ENCODE results near the gene PRKCH.

The PRKCH gene

DNA sequence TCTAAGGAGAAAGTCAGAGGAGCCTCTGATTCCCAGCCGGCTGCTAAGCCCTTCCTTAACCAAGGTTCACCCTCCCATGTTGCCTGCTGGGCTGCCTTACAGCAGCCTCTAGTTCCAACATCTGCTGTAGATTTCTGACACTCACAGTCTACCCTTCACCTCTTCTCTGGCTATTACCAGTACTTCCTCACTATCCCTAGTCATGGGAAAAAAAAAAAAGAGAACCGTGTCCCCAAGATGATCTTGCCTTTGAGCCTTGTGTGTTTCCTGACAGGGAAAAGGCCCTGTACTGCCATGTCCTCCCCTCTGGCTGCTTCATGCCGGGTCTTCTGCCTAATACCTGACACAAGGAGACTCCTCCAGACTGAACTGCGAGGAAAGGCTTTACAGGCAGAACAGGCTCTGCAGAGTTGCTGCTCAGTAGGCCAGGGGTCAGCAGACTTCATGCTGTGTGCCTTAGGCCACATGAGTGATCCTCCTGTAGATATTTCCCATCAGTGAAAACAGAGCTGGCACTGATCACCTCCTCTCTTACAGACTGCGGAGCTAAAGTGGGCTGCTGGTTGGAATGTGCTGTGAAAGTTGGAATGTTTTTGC is 46.8 kb downstream of the PRKCH start:
- DNase-seq: no peak

DNA sequence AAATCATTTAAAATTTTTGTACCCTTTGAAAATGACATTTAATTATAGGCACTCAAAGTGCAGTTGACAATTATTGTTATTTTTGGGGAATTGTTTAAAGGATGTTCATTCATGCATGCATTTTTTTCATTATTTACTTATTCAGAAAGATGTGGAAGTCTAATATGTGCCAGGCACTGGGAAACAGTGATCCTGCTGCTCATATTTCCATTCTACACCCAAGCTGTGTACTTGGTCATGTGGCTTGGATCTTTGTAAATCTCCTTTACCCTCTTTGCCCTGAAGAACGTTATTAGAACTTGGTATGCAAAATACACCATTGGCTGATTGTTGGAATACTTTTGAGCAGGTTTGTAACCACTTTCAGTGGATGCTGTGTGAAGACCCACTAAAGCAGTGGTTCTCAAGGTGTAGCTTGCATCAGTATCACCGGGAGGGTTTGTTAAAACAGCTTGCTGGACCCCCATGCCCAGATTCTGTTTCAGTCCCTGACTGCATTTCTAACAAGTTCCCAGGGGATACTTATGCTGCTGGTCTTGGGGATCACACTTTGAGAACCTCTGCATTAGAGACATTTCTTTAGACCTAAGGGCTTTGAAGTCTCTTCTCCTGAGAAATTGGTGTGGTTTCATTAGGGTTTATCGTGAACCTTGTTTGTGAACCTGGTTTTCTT is 47.5 kb downstream of the PRKCH start:
- no peak for DNase-seq

DNA sequence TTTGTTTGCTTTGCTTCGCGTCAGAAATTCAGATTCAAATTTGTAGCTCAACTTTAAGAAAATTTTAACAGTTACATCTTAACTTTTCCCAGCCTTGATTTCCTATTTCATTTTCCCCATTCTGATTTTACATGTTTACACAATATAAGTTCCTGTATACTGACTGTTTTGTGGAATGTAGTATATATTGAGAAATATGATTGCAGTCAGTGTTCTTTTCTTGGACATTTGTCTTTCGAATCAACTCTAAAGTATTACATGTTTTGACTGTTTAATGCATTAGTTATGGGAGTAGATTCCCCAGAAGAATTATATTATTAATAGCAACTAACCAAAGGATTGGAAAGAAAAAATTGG is 48.1 kb downstream of the PRKCH start:
- no peak for DNase-seq

DNA sequence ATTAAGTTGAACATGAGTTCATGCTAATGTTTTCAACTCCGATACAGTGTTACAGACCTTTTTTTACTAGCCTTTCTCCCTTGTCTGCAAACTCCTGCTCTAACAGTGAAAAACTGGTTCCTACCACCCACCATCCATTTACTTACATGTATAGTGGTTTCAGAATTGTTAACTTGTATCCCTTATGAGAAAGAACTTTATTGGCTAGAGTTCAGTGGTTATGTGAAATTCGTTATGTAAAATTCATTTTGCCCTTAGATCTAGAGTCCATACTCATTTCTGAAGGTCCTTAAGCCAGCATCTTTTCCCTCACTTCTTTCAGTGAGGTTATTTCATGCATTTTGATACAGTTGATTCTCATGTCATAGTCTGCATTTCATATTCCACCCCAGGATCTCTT is 51.0 kb downstream of the PRKCH start:
- DNase-seq: peak; percentile 65

DNA sequence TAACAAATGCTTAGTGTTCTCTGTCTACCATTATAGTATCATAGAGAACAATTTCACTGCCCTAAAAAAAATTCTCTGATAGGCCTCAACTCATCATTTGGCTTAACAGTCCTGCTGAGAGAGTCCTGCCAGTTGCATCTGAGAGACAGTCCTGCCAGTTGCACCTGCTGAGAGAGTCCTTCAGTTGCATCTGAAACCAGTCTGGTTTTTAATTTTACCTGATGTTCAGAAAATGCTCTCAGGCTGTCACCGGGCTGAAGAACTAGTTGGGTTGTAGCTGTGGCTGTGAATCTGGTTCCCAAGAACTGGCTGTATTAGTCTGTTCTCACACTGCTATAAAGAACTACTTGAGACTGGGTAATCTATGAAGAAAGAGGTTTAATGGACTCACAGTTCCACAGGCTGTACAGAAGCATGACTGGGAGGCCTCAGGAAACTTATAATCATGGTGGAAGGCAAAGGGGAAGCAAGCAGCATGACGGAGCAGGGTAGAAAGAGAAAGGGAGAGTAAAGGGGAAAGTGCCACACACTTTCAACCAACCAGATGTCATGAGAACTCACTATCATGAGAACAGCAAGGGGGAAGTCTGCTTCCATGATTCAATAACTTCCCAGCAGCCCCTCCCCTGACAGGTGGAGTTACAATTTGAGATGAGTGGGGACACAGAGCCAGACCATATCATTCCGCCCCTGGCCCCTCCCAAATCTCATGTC is 51.6 kb downstream of the PRKCH start:
- no peak for DNase-seq

DNA sequence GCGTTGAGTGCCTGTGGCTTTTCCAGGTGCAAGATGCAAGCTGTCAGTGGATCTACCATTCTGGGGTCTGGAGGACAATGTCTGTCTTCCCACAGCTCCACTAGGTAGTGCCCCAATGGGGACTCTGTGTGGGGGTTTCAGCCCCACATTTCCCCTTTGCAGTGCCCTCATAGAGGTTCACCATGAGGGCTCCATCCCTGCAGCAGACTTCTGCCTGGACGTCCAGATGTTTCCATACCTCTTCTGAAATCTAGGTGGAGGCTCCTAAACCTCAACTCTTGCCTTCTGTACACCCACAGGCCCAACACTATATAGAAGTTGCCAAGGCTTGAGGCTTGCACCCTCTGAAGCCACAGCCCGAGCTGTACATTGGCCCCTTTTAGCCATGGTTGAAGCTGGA is 52.9 kb downstream of the PRKCH start:
- DNase-seq: no peak

DNA sequence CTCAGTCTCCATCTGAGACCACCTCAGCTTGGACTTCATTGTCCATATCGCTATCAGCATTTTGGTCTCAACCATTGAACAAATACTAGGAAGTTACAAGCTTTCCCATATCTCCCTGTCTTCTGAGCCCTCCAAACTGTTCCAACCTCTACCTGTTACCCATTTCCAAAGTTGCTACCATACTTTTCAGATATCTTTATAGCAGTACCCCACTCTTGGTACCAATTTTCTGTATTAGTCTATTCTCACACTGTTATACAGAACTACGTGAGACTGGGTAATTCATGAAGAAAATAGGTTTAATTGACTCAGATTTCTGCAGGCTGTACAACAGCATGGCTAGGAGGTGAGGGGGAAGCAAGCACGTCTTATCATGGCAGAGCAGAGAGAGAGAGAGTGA is 53.8 kb downstream of the PRKCH start:
- DNase-seq: no peak

DNA sequence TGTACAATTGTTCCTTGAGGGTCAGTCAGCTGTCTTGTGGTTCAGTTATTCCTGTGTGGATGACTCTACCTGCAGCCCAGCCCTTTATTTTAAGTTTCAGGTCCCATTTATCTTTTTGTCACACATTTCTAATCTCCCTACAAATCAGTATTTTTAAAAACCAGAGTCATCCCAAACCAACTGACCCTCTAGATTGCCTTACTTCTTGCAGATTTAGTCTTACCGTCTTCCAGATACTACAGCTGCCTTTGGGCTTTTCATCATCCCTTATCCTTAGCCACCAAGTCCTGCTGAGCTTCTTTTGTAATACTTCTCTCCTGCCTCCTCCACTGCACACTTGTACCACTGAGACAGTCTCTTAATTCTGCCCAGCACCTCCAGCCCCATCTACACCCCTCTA is 54.9 kb downstream of the PRKCH start:
- DNase-seq: no peak

DNA sequence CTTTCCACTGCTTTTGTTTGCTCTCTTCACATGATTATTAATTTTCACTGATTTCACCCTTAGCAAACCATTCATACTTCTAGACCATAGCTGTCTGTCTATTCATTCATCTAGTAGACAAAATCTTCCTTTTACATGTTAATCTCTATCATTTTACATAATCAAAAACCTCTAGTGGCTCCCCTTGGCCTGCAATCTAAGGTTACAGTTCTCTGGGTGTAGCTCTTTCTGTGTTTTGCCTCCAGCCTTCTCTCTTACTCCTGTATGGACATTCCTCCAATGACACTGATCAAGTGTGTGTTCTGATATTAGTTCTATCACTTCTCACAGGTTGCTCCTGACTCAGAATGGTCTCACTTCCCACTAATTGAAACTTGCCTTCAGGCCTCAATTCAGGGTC is 56.4 kb downstream of the PRKCH start:
- no peak for DNase-seq

DNA sequence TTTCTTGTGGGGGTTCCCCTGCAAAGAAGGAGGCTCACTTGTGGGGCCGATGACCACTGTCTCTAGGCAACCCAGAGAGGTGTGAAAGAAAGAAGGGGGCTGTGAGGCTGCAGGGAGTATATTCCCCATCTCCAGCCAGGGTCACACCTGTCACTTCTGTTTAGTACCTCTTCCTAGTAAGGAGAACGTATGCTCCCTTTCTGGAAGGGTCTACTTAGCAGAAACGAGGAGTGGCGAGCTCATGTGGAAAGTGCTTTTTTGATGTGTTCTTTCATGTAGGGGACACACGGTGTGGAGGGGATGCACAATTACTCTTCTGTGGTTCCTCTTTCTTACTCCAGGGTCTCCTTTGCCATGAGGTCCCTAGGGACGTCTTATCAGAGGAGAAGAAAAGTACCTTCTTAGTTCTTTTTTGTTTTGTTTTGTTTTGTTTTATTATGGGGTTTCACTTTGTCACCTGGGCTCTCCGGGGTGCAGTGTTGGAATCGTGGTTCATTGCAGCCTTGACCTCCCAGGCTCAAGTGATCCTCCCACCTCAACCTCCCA is 58.3 kb downstream of the PRKCH start:
- no peak for DNase-seq

DNA sequence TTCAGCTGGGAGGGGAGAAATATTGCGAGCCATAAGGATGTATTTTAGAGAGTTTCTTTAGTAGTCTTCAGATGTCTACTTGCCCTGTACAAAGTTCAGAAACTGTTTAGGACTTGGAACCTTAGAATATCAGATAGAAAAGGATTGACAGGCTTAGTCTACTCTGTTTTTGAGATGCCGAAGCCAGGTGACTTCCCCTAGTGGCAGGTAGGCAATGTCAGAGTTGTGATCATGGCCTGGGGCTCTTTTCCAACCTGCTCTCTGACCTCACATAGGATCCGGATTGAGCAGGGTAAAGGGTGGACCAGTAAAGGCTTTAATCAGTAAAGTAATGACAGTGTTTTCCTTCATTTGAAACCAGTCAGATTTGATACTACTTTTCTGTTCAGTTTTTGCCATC is 59.6 kb downstream of the PRKCH start:
- no peak for DNase-seq

DNA sequence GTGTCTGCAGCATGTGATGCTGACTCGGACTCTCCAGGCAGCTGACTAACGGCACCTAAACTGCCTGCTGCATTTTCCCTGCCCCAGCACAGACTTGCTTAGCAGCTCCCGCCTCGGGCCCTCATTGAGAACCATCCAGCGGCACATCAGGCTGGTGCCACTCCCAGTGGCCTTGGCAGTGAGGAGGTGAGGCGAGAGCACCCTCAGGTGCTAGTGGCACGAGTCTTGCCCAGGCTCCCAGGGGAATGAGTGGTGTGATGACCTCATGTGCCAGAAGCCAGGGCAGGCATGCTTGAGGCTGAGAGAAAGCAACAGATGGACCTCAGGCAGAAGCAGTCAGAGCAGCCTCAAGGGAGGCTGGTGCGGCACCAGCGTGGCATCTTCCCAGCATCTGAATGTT is 60.2 kb downstream of the PRKCH start:
- no peak for DNase-seq

DNA sequence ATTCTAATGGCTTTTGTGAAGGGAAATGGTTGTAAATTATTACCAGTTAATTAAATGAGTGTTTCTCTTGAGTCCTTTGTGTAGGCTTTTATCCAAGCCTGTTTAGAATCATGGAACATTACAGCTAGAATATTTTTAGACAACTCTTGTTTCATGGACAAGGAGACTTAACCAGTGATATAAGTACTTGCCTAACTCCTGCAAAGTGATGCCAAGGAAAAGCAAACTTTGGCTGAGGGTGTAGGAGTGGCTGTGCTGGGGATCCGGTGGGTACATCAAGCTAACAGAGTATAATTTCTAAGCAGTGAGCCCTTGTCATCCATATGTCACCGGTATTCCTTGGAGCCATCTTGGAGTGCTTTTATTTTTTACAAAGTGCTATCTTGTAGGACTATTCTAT is 61.5 kb downstream of the PRKCH start:
- no peak for DNase-seq

DNA sequence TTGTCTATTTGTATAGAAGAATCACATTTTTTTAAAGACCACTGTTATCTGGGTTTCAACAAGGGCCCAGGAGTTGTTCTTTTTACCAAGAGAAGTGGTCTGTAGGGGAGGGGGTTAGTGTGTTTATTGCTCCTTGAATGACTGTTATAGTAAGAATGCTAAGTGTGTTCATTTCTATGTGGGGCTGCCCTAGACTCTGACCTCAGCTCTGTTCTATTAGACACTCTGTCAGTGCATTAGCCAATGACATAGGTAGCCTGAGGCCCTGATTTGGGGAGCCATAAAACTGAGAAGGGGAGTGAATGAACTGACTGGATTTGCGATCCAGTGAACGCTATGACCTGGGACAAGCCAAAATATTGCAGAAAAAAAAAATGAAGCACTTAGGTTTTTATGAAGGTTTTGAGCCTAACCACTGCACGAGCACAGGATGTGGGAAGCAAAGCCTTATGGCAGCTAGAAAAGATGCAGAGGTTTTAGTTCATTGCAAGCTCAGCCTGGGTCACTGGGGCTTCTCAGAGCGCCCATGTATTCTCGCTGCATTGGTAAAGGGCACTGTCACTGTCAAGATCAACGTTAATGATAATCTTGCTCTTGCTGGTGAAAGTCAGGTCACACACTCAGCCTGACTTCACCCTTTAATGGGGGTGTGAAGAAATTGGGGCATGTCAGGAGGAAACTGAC is 63.8 kb downstream of the PRKCH start:
- DNase-seq: peak; percentile 74

DNA sequence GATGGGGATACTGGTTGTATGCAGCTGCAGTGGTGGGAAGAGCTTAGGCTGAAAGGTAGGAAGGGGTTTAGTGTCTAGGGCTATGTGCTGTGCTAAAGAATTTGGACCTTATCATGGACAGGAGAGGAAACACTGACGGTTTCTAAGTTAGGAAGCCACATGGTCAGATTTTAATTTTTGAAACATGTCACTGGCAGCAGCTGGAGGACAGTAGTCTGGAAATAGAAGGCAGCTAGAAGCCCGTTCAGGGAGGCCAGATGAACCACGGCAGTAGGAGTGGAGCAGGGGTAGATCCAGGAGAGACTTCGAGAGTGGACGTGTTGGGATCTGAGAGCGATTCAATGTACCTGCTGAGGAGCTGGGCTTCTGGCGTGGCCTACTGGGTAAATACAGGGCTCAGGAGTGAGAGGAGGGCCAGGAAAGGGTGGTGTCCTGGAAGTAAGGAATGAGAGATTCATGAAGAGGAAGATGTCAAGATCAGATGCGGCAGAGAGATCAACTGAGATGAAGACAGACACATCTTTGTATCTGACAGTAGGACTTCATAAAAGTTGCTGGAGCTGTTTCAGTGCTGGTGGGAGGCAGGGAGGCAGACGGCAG is 64.9 kb downstream of the PRKCH start:
- no peak for DNase-seq

DNA sequence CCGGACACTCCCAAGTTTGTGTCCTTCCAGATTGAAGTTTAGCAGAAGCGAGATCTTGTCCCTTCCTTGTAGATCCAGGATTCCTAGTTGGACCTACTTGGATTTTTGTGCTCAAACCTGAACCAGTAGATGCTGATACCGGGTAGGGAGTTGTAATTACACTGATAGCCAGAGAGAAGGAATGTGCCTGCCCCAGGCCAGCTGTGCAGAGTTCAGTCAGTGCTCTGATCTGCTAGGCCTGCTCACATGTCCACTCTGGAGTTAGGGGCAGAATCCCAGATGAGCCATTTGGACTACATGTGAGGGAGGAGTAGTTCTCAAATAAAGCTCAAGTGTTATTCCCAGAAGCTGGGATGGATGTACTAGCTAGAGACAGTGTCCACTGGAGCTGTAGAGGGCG is 65.7 kb downstream of the PRKCH start:
- DNase-seq: no peak

DNA sequence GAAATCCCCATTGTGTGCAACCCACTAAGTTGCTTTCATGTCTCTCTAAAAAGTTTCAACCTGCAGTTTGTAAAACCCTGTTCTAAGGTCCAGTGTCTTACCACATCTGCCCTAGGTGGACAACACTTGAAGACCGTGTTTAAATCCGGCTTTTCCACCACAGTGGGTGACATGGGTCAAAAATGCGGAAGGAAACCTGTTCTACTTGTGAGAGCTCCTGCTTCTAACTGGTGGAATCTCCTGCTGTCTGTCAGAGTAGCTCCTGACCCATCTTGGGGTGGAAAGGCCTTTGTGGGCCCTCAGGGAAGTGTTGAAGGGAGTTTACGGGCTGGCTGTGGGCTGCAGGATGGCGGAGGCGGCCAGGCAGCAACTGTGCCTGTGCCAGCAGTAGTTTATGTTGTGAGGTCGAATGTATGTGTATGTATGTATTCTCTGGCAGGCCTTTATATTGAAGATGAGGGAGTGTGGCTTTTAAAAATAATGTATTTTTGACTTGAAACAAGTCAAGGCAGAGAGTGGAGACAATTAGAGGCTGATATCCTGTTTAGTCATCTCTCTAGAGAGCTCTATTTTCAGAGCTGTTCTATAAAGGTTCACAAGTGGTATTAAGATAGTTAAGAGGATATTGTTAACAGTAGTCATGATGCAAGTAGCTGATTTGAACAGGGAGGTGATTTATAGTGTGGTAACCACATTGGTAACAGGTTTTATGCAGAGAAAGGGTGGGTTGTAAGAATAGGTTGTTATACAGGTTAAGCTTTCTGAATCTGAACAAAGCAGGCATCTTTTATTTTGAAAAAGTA is 67.0 kb downstream of the PRKCH start:
- peak; percentile 84 for DNase-seq

DNA sequence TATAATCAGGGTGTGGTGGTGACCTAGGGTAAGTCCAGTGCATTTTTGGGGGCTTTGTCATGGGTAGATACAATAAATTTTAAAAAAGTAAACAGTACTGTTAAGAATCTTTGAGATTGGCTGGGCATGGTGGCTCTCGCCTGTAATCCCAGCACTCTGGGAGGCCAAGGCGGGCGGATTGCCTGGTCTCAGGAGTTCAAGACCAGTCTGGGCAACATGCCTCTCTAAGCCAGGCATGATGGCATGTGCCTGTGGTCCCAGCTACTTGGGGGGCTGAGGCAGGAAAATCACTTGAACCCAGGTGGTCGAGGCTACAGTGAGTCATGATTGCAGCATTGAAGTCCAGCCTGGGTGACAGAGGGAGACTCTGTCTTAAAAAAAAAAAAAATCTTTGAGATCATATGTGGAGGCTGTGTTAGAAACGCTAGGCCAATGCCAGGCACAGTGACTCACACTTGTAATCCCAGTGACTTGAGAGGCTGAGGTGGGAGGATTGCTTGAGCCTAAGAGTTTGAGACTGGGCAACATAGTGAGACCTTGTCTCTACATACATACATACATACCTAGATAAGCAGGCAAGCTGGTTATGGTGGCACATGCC is 67.7 kb downstream of the PRKCH start:
- DNase-seq: peak; percentile 59

DNA sequence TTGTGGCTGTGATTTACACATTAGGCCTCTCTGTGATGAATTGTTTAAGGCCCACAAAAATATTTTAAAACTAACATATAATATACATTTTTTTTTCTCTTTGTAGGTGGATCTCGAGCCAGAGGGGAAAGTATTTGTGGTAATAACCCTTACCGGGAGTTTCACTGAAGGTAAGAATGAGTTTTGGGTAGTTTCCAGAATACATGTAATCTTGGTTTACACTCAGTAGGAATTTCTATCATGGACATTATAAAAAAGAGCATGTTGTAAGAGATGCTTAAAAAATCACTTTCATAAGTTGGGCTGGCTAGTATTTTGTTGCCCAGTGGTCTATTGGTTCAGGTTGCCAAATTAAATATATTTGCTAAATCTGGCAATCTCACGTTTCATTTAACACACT is 69.7 kb downstream of the PRKCH start:
- no peak for DNase-seq

DNA sequence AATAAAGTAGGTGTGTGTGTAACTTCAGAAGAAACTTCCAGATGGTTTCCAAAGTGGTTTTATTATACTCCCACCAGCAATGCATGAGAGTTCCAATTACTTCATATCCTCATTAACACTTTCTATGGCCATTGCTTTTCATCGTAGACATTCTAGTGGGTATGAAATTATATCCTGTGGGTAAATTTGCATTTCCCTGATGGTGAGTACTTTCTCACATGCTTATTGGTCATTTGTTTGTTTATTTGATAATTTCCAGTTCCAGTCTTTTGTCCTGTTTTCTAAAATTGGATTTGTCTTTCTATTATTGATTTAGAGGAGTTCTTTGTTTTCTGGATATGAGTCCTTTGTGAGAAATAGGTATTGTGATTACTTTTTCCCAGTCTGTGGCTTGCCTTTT is 70.9 kb downstream of the PRKCH start:
- no peak for DNase-seq

DNA sequence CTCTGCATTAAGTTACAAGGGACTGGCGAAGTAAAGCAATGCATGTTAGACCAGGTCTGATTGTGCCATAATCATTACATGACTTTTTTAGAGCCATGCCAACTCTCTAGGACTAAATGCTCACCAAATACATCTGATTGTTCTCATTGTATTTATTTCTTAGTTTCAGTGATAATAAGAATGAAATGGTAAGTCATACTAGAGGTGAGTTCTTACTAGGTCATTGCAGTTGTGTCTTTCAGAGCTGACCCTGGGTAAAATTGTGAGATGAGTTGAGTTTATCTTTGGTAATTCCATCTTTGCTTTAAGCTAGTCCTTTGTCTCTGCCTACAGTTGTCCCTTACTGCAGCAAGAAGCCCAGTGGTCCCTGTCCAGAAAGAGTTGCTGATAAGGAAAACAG is 73.2 kb downstream of the PRKCH start:
- DNase-seq: no peak

DNA sequence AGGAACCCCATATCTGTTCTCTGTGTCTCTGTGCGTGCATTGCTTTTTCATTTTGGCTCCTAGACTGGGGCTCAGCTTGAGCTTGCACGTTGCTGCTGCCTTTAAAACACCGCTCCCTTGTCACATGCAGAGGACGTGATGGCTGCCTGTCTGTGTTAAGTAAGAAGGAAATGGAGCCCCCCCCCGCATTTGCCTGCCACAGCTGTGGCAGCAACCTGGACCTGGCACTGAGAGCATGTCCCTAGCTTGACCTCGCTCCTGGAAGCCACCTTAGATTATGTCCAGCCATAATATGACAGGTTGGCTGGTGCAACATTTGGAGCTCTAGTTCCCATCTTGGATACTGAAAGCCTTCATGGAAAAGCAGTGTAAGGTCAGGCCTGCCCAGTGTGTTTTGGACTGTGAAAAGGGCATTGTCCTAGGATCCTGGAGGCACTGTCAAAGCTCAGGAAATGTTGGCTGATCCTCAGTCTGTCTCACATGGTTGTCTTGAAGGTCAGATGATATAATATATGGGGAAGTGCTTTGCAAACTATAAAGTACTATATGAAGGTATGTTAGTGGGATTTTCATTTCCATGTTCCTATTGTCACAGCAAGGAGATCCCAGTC is 73.8 kb downstream of the PRKCH start:
- DNase-seq: no peak

Data from activated CD4-positive, alpha-beta T cell treated with anti-CD3 and anti-CD28 coated beads, Interleukin-10, Interleukin-2, amounts not matched to agents 100 ng/mL and 50 ng/mL, durations not matched to agents 16 hours and 8 hours (primary cell).